GOT3 (cell line): ENCODE measurements around the gene KIN.
"Not testable (repeated sequence)": the region's sequence is repeated elsewhere in the genome, so short reads cannot be mapped to it uniquely, and the experiment has no call there.

Experiments used
- DNase-seq: peaks from one replicate; lab custom pipeline; 2025; ENCODE audit warnings: mixed read lengths; lab: John Stamatoyannopoulos, UW

The KIN gene

GRCh38 chr10:7722927-7723529, 64.8 kb downstream of the KIN start:
- DNase-seq = no peak

GRCh38 chr10:7720478-7720877, 67.3 kb downstream of the KIN start:
- DNase-seq = no peak

- no peak for DNase-seq
Observed at GRCh38 chr10:7718685-7719084, 69.1 kb downstream of the KIN start.

GRCh38 chr10:7717767-7718166, 70.0 kb downstream of the KIN start:
- DNase-seq = no peak

GRCh38 chr10:7715515-7715914, 72.3 kb downstream of the KIN start:
- DNase-seq = no peak

GRCh38 chr10:7711075-7711474, 76.7 kb downstream of the KIN start:
- not testable (repeated sequence) for DNase-seq

- no peak for DNase-seq
Observed at GRCh38 chr10:7710446-7710845, 77.3 kb downstream of the KIN start.

- no peak for DNase-seq
Observed at GRCh38 chr10:7708832-7709231, 79.0 kb downstream of the KIN start.

- DNase-seq = no peak
Observed at GRCh38 chr10:7707858-7708622, 79.8 kb downstream of the KIN start.

- DNase-seq = no peak
Observed at GRCh38 chr10:7707102-7707501, 80.7 kb downstream of the KIN start.

- DNase-seq = no peak
Observed at GRCh38 chr10:7706534-7707073, 81.2 kb downstream of the KIN start.

- no peak for DNase-seq
Observed at GRCh38 chr10:7705341-7705740, 82.5 kb downstream of the KIN start.

GRCh38 chr10:7704071-7705016, 83.4 kb downstream of the KIN start:
- no peak for DNase-seq

GRCh38 chr10:7703140-7703539, 84.7 kb downstream of the KIN start, which contains the start of gene ITIH2:
Gene ITIH2, plus strand, starts transcription at chr10:7703316. Its CDS starts 119 bp downstream, at chr10:7703435.
- no peak for DNase-seq

- DNase-seq = no peak
Observed at GRCh38 chr10:7702288-7702812, 85.4 kb downstream of the KIN start.

GRCh38 chr10:7701158-7701742, 86.5 kb downstream of the KIN start:
- no peak for DNase-seq
